ENCODE data around the gene PSMG4. TPM values are rescaled to one million over a fixed set of nuclear protein-coding genes. Genes with fewer than 3 reads are reported as not detected.

The PSMG4 gene
- total and polyA plus RNA-seq, 9 of the 15 experiments (the other 6 are each of a cell fraction or from before 2014, with no cell fraction given) = 12.9 to 185 (median 52.0) TPM

- Histone ChIP-seq H3K27me3 (ENCODE audit: control insufficient read depth in 2 of 2, insufficient read depth in 2 of 2, low read length in 2 of 2) (no peaks in the 10 kb centered on the region), H3K4me3 (no peak overlapping the region), H3K36me3 (ENCODE audit: control insufficient read depth, insufficient read depth, low read length) (no peaks in the 10 kb centered on the region), H3K4me2 (ENCODE audit: insufficient read depth, low read length) (no peak overlapping the region), H3K9me3 (replicated peaks; ENCODE audit: control insufficient read depth, insufficient read depth, low read depth, low read length) (no peaks in the 10 kb centered on the region), H3K27ac (ENCODE audit: extremely low read depth, low read depth, low read length) (no peak overlapping the region), H3K9ac (ENCODE audit: insufficient read depth in 1 of 2, low read depth in 2 of 2, low read length in 2 of 2) (no peak overlapping the region), H4K20me1 (replicated peaks; ENCODE audit: control insufficient read depth, insufficient read depth, low read length) (peaks cover 18% of the 10 kb centered on the region; the same call in 1 of the 2 replicates), H2AFZ (ENCODE audit: low read depth, low read length) (no peak overlapping the region), H3K4me1 (replicated peaks in 1 of 2; ENCODE audit: control insufficient read depth in 2 of 2, insufficient read depth in 2 of 2, low read length in 2 of 2) (peaks cover 42 to 60% of the 10 kb centered on the region in 2 experiments), H3K79me2 (ENCODE audit: control insufficient read depth, insufficient read depth, low read length) (no peaks in the 10 kb centered on the region), H3K9me1 (ENCODE audit: control insufficient read depth, insufficient read depth, low read length) (peaks cover 7% of the 10 kb centered on the region)
- intact Hi-C loops (cut with micrococcal nuclease) = no loop called here
- DNase-seq (ENCODE audit: extremely low read depth in 1 of 4, low spot score in 3 of 4) = no peak
- CTCF ChIA-PET (ENCODE audit: low intra/inter-chr PET ratio) = interaction anchor here (1.8 kb wide), 1 partner anchor 12 kb away, joined by 5 read pairs; no protein-coding TSS in a partner anchor
- TF ChIP-seq XRCC4 (IDR thresholded peaks at IDR 0.05; ENCODE audit: extremely low read depth, insufficient read depth, insufficient read length) = no peak
- TF ChIP-seq ZNF644 (tag; IDR thresholded peaks at IDR 0.05; ENCODE audit: low read depth) = 0 out of 2 replicates have a peak, but pooled peaks have one; percentile 4
- POLR2A ChIA-PET = interaction anchor here (0.5 to 1.2 kb wide), 4 partner anchors 10 to 727 kb away, joined by 3 read pairs; no protein-coding TSS in a partner anchor
- in situ Hi-C loops (cut with MboI) = no loop called here
- no peak for ATAC-seq
- FAIRE-seq = no peak
- 87% methylated on average over 4 of the region's 4 CpGs for WGBS (ENCODE audit: insufficient coverage, low coverage, missing lambda C conversion rate)
- BruUV-seq (replicated peaks) = no TSS peak
Observed at GRCh38 chr6:3291346-3291745, 32.6 kb downstream of the PSMG4 start.

GRCh38 chr6:3291987-3292386, 33.2 kb downstream of the PSMG4 start:
- FAIRE-seq (peak; percentile 97), ATAC-seq (peak; percentile 75), DNase-seq (ENCODE audit: extremely low read depth in 1 of 4, low spot score in 3 of 4) (peak in 3 of 4 experiments; percentile 40 to 83 (median 76))
- no peak overlapping the region for H2AFZ ChIP-seq (ENCODE audit: low read depth, low read length)
- peak overlapping the region; percentile 2; the same call in 1 of the 2 replicates for H3K4me2 ChIP-seq (ENCODE audit: insufficient read depth, low read length)
- H3K9me3 ChIP-seq (replicated peaks; ENCODE audit: control insufficient read depth, insufficient read depth, low read depth, low read length) = no peaks in the 10 kb centered on the region
- H3K36me3 ChIP-seq (ENCODE audit: control insufficient read depth, insufficient read depth, low read length) = no peaks in the 10 kb centered on the region
- H3K4me1 ChIP-seq (replicated peaks in 1 of 2; ENCODE audit: control insufficient read depth in 2 of 2, insufficient read depth in 2 of 2, low read length in 2 of 2) = peaks cover 42 to 54% of the 10 kb centered on the region in 2 experiments
- H3K9me1 ChIP-seq (ENCODE audit: control insufficient read depth, insufficient read depth, low read length) = peaks cover 7% of the 10 kb centered on the region
- no TSS peak for BruUV-seq (replicated peaks)
- CTCF ChIA-PET (ENCODE audit: low intra/inter-chr PET ratio) = interaction anchor here (0.5 to 1.8 kb wide), 2 partner anchors 12 to 16 kb away, joined by 3 to 5 read pairs; no protein-coding TSS in a partner anchor
- H3K9ac ChIP-seq (ENCODE audit: insufficient read depth in 1 of 2, low read depth in 2 of 2, low read length in 2 of 2) = peak overlapping the region in 1 of 2 experiments; percentile 38; a peak in 1 of 4 replicates
- no peak overlapping the region for H3K27ac ChIP-seq (ENCODE audit: extremely low read depth, low read depth, low read length)
- POLR2A ChIA-PET = interaction anchor here (0.5 to 1.2 kb wide), 5 partner anchors 22 to 727 kb away, joined by 3 read pairs; no protein-coding TSS in a partner anchor
- in situ Hi-C loops (cut with MboI) (no loop called here), intact Hi-C loops (cut with micrococcal nuclease) (no loop called here)
- H4K20me1 ChIP-seq (replicated peaks; ENCODE audit: control insufficient read depth, insufficient read depth, low read length) = peaks cover 17% of the 10 kb centered on the region; the same call in 1 of the 2 replicates
- H3K79me2 ChIP-seq (ENCODE audit: control insufficient read depth, insufficient read depth, low read length) = no peaks in the 10 kb centered on the region
- WGBS (ENCODE audit: insufficient coverage, low coverage, missing lambda C conversion rate) = 2% methylated on average over 7 of the region's 7 CpGs
- no peak overlapping the region for H3K4me3 ChIP-seq
- H3K27me3 ChIP-seq (ENCODE audit: control insufficient read depth in 2 of 2, insufficient read depth in 2 of 2, low read length in 2 of 2) = no peaks in the 10 kb centered on the region
- TF ChIP-seq ZNF77 (CRISPR knock-in tag; IDR thresholded peaks at IDR 0.05) = no peak
- no peak for TF ChIP-seq PURB (CRISPR knock-in tag; IDR thresholded peaks at IDR 0.05; ENCODE audit: low read depth)
- TF ChIP-seq ZZZ3 (IDR thresholded peaks at IDR 0.05) = no peak
- no peak for TF ChIP-seq TEAD2 (tag; IDR thresholded peaks at IDR 0.05)
- TF ChIP-seq DEAF1 (CRISPR knock-in tag; IDR thresholded peaks at IDR 0.05) = no peak
- peak; percentile 73 for TF ChIP-seq CXXC5 (CRISPR knock-in tag; IDR thresholded peaks at IDR 0.05)
- no peak for TF ChIP-seq ARID3B (CRISPR knock-in tag; IDR thresholded peaks at IDR 0.05; ENCODE audit: borderline replicate concordance)
- TF ChIP-seq MAFG (tag; conservative IDR thresholded peaks at IDR 0.05) = peak; percentile 44; the same call in 1 of the 2 replicates
